HEK293T (cell line): ENCODE data around the gene GFRA4.

Experiments used
- CTCF ChIA-PET: fragments of 350-600 bp; formaldehyde crosslinking; extraction: SDS; loops from one replicate; lab custom pipeline; 2021; ENCODE audit warnings: antibody characterized with exemption, inconsistent platforms; lab: Yijun Ruan, JAX
- POLR2A ChIA-PET: fragments of 350-600 bp; formaldehyde crosslinking; extraction: SDS; loops from one replicate; lab custom pipeline; 2020; ENCODE audit warnings: antibody characterized with exemption, inconsistent platforms; lab: Yijun Ruan, JAX
- DNase-seq: peaks from one replicate; pipeline ENCODE4 v3.0.0; 2012; ENCODE audit warnings: mixed read lengths; ENCODE audit errors: extremely low spot score
- ARNT ChIP-seq: fragments of 450-650 bp; IDR thresholded peaks from 2 replicates; pipeline ENCODE4 v1.6.1; 2017; ENCODE audit warnings: mild to moderate bottlenecking
- BHLHE40 ChIP-seq: fragments of 450-650 bp; IDR thresholded peaks from 2 replicates; pipeline ENCODE4 v1.6.1; 2016; ENCODE audit warnings: mild to moderate bottlenecking, moderate library complexity, borderline replicate concordance
- CTBP1 ChIP-seq: fragments of 450-650 bp; IDR thresholded peaks from 2 replicates; pipeline ENCODE4 v1.6.1; 2016; ENCODE audit warnings: borderline replicate concordance
- ELF4 ChIP-seq: fragments of 450-650 bp; IDR thresholded peaks from 2 replicates; pipeline ENCODE4 v1.6.1; 2017; ENCODE audit warnings: antibody characterized with exemption
- FOXA1 ChIP-seq: fragments of 450-650 bp; IDR thresholded peaks from 2 replicates; pipeline ENCODE4 v1.6.1; 2016; ENCODE audit warnings: mild to moderate bottlenecking
- FOXK2 ChIP-seq: fragments of 450-650 bp; IDR thresholded peaks from 2 replicates; pipeline ENCODE4 v1.6.1; 2016; ENCODE audit warnings: mild to moderate bottlenecking
- FOXM1 ChIP-seq: fragments of 450-650 bp; IDR thresholded peaks from 2 replicates; pipeline ENCODE4 v1.6.1; 2017; ENCODE audit warnings: mild to moderate bottlenecking, borderline replicate concordance
- HDGF ChIP-seq: fragments of 450-650 bp; IDR thresholded peaks from 2 replicates; pipeline ENCODE4 v1.6.1; 2017; ENCODE audit warnings: antibody characterized with exemption, borderline replicate concordance
- L3MBTL2 ChIP-seq: fragments of 450-650 bp; conservative IDR thresholded peaks from 2 replicates; pipeline ENCODE4 v1.6.1; 2016; ENCODE audit warnings: mild to moderate bottlenecking
- LEF1 ChIP-seq: fragments of 450-650 bp; IDR thresholded peaks from 2 replicates; pipeline ENCODE4 v1.6.1; 2017; ENCODE audit warnings: mild to moderate bottlenecking, borderline replicate concordance
- NFRKB ChIP-seq: fragments of 450-650 bp; IDR thresholded peaks from 2 replicates; pipeline ENCODE4 v1.6.1; 2016; ENCODE audit warnings: mild to moderate bottlenecking, moderate library complexity
- SP1 ChIP-seq: fragments of 450-650 bp; IDR thresholded peaks from 2 replicates; pipeline ENCODE4 v1.6.1; 2017
- SUZ12 ChIP-seq: fragments of 450-650 bp; IDR thresholded peaks from 2 replicates; pipeline ENCODE4 v1.6.1; 2016; ENCODE audit warnings: mild to moderate bottlenecking
- TARDBP ChIP-seq: fragments of 450-650 bp; IDR thresholded peaks from 2 replicates; pipeline ENCODE4 v1.6.1; 2016
- ZNF384 ChIP-seq: fragments of 450-650 bp; IDR thresholded peaks from 2 replicates; pipeline ENCODE4 v1.6.1; 2016
- TF ChIP-seq, protein P1 (sequence below): fragments of 450-650 bp; IDR thresholded peaks from 2 replicates; pipeline ENCODE4 v1.6.1; 2016

GFRA4 gene

DNA sequence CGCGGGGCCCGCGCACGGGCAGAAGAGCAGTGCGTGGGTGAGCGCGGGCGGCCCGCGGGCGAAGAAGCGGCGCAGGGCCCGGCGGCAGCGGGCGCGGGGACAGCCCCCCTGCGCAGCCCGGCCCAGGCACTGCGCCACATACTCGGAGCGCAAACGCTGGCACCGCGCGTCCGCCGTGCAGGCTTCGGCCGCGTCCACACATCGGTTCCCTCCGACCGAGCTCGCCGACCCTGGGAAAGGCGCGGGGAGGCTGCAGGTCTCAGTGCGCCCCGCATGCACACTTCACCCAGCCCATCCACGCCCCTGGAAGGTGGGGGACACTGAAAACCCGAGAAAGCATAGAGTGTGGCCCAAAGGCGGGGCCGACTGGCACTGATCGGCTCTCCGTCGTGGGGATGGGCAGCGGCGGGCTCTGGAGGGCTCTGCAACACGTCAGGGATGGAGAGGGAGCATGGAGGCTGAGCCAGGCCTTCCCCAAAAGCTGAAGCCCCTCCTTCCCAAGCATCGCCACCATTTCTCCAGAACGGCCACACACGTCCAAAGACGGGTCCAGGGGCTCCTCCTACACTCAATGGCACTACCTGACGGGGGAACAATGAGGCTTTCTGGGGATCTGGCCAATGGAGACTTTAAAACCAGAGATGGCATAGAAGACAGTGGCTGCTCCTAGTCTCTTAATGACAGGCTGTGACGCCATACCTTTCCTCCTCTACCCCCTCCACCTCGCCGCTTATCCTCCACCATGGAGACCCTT, 2.0 kb downstream of the GFRA4 start:
- ChIA-PET CTCF (no interaction called here), POLR2A (no interaction called here)
- TF ChIP-seq ZNF384 (no peak), HDGF (no peak), L3MBTL2 (no peak), ELF4 (no peak), FOXK2 (no peak), SP1 (no peak), FOXM1 (no peak), TARDBP (no peak)
- DNase-seq = no peak

DNA sequence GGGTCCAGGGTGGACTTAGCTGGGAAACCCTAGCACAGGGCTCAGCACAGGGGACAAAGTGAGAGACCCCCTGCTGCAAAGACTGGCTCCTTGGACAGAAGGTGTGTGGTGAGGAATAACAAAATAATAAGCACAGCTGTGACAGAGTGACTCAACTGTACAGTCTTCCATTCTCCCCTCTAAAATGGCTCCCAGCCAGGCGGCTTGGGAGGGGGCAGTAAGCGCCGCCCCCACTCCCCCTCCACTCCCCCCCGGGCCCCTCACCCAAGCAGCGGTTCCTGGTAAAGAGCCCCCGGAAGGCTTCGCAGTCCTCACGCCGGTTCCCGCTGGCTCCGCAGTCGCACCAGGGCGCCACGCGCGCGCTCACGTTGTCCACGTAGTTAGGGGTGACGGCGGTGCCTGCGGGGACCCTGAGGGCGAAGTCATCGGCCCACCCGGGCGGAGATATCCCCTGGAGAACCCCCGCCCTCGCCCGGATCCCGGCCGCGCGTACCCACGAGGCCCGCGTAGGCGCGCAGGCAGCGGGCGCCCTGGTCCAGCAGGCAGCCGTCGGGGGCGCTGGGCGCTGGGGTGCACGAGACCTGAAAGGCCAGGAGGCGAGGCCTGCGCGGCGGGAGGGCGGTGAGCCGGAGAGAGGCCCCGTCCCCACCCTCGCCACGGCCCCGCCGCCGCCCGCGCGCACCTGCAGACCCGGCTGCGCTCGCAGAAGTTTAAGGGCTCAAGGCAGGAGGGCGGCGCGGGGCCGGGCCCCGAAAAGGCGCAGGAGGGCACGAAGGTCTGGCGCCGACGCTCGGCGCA, 2.7 kb downstream of the GFRA4 start:
- no peak for DNase-seq
- ChIA-PET POLR2A (no interaction called here), CTCF (no interaction called here)
- TF ChIP-seq NFRKB = no peak
- no peak for TF ChIP-seq LEF1
- TF ChIP-seq L3MBTL2 = no peak

DNA sequence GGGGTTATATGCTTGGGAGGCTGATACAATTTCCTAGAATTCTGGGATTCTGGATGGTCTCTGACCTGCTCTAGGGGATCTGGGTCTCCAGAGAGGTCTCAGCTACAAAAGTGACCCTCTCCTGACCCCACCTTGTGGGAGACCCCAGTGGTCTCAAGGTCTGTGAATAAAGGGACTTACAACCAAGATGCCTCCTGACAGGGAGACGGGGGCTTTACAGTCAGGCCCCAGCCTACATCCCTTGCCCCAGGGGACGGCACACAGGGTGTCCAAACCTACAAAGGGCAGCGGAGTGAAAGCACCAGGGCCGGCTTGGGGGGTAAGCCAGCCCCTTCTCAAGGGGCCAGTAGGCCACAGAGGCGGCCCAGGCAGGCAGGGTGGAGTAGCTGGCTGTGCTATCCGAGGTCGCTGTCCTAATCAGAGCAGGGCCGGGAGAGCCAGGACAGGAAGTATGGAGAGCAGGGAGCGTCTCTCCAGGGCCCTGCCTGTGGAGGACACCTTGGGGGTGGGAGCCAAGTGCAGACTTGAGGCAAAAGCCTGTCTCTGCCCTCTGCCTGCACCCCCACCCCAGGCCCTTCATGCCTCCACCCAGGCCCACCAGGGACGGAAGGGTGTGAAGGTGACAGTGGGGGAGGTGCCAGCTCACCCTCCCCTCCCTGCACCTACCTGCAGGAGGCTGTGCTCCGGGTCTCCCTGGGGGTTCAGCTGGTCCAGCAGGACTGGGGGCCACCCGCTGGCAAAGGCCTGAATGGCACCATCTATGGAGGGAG, 3.5 kb downstream of the GFRA4 start:
- POLR2A ChIA-PET = no interaction called here
- CTCF ChIA-PET = no interaction called here
- no peak for TF ChIP-seq HDGF
- TF ChIP-seq ELF4 = no peak
- TF ChIP-seq L3MBTL2 = no peak
- TF ChIP-seq LEF1 = no peak
- no peak for TF ChIP-seq CTBP1
- TF ChIP-seq ARNT = no peak
- TF ChIP-seq TARDBP = no peak
- TF ChIP-seq ZNF384 = no peak
- no peak for TF ChIP-seq BHLHE40
- TF ChIP-seq FOXM1 = no peak
- TF ChIP-seq SP1 = no peak
- TF ChIP-seq, protein P1, sequence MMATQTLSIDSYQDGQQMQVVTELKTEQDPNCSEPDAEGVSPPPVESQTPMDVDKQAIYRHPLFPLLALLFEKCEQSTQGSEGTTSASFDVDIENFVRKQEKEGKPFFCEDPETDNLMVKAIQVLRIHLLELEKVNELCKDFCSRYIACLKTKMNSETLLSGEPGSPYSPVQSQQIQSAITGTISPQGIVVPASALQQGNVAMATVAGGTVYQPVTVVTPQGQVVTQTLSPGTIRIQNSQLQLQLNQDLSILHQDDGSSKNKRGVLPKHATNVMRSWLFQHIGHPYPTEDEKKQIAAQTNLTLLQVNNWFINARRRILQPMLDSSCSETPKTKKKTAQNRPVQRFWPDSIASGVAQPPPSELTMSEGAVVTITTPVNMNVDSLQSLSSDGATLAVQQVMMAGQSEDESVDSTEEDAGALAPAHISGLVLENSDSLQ = no peak
- no peak for DNase-seq

DNA sequence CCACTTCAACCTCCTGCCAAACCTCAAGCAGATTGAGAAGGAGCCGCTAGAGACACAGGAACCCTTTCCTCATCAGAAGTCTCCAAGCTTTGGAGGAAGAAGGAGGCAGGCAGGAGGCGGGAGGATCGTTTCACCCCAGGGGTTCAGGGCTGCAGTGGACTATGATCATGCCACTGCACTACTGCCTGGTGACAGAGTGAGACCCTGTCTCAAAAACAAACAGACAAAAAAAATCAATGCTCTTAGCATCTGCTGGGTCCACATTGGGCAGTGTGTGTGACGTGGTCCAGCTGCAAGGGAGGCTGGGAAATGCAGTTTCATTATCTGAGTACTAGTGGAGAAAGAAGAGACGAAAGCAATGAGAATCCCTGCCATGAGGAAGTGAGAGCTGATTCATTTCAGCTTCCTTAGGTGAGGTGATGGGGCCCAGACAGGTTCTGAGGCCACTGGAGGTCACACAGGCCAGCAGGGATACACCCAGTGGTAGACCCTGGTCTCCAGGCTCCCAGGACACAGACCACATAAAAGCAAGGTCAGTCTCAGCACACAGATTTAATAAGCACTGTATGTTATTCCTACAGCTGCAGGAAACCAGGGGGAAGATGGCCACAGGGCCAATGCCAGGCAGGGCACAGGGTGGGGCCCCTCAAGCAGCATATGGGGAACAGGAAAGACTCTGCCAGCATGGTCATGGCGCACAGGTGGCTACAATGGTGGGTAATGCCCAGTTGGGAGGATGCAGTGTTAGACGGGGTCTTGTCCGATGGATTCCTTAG, 4.3 kb downstream of the GFRA4 start:
- POLR2A ChIA-PET = no interaction called here
- CTCF ChIA-PET = no interaction called here
- DNase-seq = no peak
- no peak for TF ChIP-seq FOXM1
- no peak for TF ChIP-seq FOXK2
- TF ChIP-seq L3MBTL2 = no peak
- TF ChIP-seq TARDBP = no peak
- no peak for TF ChIP-seq BHLHE40
- TF ChIP-seq FOXA1 = no peak
- no peak for TF ChIP-seq SP1
- TF ChIP-seq SUZ12 = no peak
- TF ChIP-seq NFRKB = no peak
- TF ChIP-seq HDGF = no peak

DNA sequence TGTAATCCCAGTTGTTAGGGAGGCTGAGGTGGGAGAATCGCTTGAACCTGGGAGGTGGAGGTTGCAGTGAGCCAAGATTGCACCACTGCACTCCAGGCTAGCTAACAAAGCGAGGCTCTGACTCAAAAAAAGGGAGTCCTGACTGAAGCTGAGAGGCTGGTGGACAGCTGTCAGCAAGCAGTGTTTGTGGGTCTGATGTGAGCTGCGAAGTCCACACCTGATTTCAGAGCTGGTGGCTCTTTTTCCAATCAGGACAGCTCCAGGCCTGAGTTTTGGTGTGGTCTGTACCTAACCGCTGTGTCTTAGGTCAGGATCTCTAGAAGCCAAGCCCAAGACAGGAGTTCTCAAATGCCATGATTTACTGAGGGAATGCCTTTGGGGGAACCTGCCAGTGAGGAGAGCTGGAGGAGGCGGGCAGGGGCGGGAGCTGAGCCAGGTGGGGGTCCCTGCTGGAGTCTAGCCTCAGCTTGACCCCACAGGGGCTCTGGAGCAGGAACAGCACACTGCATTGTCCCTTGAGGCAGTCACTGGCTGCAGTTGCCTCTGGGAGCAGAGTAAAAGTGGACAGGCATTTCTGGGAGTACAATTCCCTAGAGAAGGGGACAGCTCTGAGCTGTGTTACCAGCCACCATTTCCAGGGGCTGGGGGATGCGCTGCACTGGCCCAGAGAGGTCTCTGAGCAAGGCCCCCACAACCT, 5.0 kb downstream of the GFRA4 start:
- no peak for TF ChIP-seq ELF4
- no peak for TF ChIP-seq ARNT
- TF ChIP-seq ZNF384 = no peak
- no peak for TF ChIP-seq SP1
- no peak for TF ChIP-seq L3MBTL2
- no peak for TF ChIP-seq TARDBP
- no peak for TF ChIP-seq SUZ12
- no peak for TF ChIP-seq FOXK2
- TF ChIP-seq LEF1 = no peak
- TF ChIP-seq, protein P1 = no peak
- no peak for TF ChIP-seq FOXA1
- no peak for TF ChIP-seq BHLHE40
- no peak for DNase-seq
- ChIA-PET POLR2A (no interaction called here), CTCF (interaction anchor here (1.0 kb wide), 1 partner anchor 53 kb away, joined by 3 read pairs; no protein-coding TSS in a partner anchor)

DNA sequence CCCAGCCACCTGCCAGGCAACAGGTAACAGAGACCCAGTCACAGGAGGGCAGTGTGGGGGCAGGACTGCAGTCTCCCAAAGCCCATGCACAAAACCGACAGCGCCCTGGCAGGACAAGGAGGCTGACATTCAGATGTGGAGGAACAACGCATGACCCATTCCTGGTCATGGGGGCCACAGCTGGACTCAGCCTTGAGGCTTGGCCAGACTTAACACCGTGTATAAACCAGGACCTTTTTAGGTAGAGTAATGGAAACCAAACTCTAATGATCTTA, 8.1 kb downstream of the GFRA4 start:
- no peak for DNase-seq
- no peak for TF ChIP-seq SP1
- no peak for TF ChIP-seq TARDBP
- TF ChIP-seq FOXM1 = no peak
- no peak for TF ChIP-seq CTBP1
- TF ChIP-seq HDGF = no peak
- TF ChIP-seq ARNT = no peak
- TF ChIP-seq ZNF384 = no peak
- TF ChIP-seq FOXA1 = no peak
- TF ChIP-seq FOXK2 = no peak
- no peak for TF ChIP-seq BHLHE40
- no peak for TF ChIP-seq ELF4
- no peak for TF ChIP-seq LEF1
- no peak for TF ChIP-seq L3MBTL2
- ChIA-PET POLR2A (no interaction called here), CTCF (no interaction called here)
